EL (cell line): ENCODE measurements around the gene ZNF681.
"Not testable (repeated sequence)": the region's sequence is repeated elsewhere in the genome, so short reads cannot be mapped to it uniquely, and the experiment has no call there.

Experiments used
- DNase-seq: peaks from one replicate; pipeline ENCODE4 v3.0.0-alpha.2; 2016

ZNF681 gene

DNA sequence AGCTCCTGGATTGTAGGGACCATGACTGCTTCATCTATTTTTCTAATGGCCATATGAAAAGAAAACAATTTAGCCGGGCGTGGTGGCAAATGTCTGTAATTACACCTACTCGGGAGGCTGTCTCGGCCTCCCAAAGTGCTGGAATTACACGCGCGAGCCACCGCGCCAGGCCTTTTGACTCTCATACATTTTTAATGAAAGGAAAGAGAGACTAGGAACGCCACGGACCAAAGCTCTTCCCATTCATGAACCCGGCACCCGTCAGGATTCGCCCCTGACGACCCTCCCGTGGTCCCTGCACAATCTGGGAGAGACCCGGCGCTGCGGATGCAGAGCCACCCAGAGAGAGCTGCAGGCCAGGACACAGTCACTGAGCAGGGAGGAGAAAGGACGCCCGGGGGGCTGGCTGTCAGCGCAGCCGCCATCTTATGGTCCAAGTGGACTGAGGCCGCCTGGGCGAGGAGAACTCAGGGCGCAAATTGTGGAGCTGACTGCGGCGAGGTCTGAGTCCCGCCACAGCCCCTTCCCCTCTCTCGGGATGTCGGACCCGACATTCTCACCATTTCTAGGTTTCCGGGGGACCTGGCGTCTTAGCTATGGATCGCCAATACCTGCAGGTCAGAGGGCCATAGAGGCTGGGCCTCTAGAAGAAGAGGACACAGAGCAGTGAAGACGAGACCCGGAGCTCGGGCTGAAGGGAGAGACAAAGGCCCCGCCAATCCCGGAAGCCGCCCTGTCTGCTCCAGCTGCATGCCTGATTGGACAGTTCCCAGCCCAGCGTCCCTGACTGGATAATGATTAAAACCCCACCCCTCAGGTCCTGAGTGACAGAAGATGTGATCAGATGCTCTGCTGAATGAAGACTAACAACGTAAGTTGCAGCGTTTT lies at the start of gene ZNF681:
Gene ZNF681 (minus strand): TSS at position 705 of the 888 bp plus-strand sequence. CDS start 142 bp downstream, at position 563.
- DNase-seq, result peak; percentile 88

- DNase-seq, result no peak
Observed at GRCh38 chr19:23804676-23805075, 46.0 kb upstream of the ZNF681 start.

DNA sequence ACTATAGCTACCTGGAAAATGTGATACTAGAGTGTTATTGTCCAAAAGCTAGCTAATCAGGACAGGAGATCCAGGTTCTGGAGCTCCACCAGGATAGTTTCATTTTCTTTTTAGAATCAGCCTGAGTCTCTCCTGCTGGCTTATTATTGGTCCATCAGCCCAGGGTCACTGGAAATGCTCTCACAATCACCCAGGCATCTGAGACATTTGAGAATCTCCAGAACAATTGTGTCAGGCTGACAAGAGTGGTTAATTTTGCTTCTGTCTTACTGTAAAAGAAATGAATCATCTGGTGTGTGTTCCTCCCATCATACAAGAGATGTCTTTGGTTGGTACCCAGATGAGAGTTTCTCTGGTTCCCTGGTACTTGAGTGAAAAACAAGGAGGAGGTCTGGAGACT lies 43.6 kb upstream of the ZNF681 start:
- peak; percentile 42 for DNase-seq

- DNase-seq, result no peak
Observed at GRCh38 chr19:23801803-23802202, 43.1 kb upstream of the ZNF681 start.

- DNase-seq, result no peak
Observed at GRCh38 chr19:23800868-23801267, 42.2 kb upstream of the ZNF681 start.

DNA sequence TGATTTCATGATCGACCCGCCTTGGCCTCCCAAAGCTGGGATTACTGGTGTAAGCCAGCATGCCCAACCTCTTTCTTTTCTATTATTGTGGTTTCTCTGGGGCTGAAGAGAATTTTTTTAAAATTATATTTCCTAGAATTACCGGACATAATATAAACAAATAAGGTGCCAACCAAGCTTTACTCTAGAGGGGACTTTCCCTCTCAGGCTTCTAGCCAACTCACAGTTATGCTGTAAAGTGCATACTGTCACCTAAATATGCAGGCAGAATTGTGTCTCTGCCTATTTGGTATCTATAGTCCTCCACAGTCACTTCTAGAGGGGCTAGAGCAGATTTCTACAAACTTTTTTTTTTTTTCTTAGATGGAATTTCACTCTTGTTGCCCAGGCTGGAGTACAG lies 41.6 kb upstream of the ZNF681 start:
- DNase-seq, result no peak

DNA sequence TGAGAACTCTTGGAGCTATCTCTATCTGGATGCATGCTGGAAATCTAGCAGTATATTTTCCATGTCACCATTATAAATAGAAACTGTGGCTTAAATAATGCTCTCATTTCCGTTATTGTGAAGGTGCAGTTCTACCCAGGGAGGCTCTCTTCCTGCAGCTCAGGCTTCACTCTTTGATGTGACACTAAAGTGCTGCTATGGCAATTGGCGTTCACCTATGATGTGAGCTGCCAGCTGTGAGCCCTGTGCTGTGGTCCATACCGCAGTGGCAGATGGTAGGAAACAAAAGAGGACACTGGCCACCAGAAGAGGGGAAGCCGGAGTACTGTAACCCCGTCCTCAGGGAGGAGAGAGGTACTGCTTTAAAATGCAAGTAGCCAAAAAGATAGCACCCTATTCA lies 40.6 kb upstream of the ZNF681 start:
- no peak for DNase-seq

GRCh38 chr19:23795462-23795861 lies 36.8 kb upstream of the ZNF681 start:
- DNase-seq, result no peak

- DNase-seq, result no peak
Observed at GRCh38 chr19:23792784-23793183, 34.1 kb upstream of the ZNF681 start.

DNA sequence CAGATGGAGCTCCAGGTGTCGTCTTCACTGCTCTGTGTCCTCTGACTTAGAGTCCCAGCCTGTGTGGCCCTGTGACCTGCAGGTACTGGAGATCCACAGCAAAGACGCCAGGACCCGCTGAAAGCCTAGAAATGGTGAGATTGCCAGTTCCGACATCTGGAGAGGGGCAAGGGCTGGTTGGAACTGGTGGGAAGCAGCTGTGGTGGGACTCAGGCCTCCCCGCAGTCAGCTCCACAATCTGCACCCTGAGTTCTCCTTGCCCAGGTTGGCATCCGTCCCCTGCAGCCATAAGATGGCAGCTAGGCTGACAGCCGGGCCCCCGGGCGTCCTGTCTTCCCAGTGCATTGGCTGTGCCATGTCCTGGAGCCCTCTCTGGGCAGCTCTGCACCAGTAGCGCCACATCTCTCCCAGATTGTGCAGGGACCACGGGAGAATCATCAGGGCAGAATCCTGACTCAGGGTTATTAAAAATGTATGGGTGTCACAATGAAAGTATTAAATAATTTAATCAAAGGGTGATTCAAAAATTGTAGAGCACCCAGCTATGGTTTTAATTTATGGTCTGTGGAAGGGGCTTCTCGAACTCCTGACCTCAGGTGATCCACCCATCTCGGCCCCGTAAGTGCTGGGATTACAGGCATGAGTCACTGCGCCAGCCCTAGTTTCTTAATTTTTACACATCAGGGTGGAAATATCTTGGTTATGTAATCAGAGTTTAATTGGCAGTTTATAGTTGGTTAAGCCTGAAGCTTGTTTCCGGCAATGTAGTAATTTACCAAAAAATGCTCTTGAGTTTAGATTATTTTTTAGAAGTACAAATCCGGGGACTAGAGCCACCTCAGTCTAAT lies 32.2 kb upstream of the ZNF681 start:
- no peak for DNase-seq

- no peak for DNase-seq
Observed at GRCh38 chr19:23789246-23789645, 30.6 kb upstream of the ZNF681 start.

- no peak for DNase-seq
Observed at GRCh38 chr19:23788411-23788810, 29.7 kb upstream of the ZNF681 start.

DNA sequence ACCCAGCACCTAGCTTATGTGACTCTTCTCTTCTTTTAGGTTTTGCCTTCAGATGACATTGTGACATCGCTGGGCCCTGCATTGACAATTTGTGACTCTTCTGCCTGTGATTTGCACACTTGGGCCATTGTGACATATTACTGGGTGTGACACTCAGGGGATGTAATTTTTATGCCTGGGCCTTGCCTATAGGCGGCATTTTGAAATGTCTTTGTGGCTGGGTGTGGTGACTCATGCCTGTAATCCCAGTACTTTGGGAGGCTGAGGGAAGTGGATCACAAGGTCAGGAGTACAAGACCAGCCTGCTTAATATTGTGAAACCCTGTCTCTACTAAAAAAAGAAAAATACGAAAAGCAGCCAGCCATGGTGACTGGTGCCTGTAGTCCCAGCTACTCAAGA lies 28.4 kb upstream of the ZNF681 start:
- peak; percentile 74 for DNase-seq

DNA sequence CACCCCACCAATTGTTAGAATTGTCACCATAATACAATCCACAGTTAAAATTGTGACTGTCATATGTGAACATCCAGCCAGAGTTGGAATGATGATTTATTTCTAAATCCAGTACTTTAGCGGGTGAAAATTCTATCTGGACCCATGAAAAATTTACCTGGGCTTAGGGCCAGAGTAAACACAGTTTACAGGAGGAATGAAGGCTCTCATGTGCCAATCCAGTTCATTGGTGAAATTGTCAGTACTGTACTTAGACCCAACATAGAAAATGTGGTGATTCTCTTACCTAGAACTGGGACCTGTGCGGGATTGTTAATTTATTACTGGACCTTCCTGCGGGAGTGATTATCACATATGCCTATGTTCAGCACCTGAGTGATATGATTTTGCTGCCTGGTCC lies 27.3 kb upstream of the ZNF681 start:
- no peak for DNase-seq

- DNase-seq, result no peak
Observed at GRCh38 chr19:23784274-23784673, 25.6 kb upstream of the ZNF681 start.

DNA sequence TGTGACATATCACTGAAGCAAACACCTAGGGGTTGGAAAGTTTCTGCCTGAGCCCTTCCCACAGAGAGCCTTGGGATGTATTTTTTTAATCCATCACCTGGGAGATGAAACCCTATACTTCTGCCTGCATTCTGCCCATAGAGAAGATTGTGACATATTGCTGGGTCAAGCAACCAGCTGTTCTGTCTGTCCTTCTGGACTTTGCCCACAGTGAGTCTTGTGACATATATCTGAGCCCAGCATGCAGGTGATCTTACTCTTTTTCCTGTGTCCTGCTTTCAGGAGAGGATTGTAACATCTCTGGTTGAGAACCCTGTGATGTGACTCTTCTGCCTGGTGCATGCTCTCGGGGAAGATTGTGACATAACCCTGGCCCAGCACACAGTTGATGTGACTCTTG lies 24.9 kb upstream of the ZNF681 start:
- no peak for DNase-seq

GRCh38 chr19:23779645-23780044 lies 21.0 kb upstream of the ZNF681 start:
- no peak for DNase-seq

GRCh38 chr19:23778566-23778965 lies 19.9 kb upstream of the ZNF681 start:
- no peak for DNase-seq

- DNase-seq, result not testable (repeated sequence)
Observed at GRCh38 chr19:23778036-23778435, 19.3 kb upstream of the ZNF681 start.

GRCh38 chr19:23777216-23777615 lies 18.5 kb upstream of the ZNF681 start:
- no peak for DNase-seq

GRCh38 chr19:23776507-23777205 lies 18.0 kb upstream of the ZNF681 start:
- no peak for DNase-seq

DNA sequence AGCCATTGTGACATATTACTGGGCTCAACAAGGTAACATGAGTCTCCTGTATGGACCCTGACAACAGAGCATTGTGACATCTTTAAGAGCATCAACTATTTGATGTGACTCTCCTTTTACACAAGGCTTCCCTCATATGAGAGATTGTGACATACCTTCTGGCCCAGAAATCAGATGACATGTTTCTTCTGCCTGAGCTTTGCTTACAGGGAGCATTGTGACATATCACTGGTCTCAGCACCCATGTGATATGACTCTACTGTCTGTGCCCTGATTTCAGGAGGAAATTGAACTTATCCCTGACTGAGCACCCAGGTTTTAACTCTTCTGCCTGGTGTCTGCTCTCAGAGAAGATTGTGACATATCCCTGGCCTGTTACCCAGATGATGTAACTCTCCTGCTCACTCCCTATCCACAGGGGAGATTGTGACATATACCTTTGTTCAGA lies 15.9 kb upstream of the ZNF681 start:
- DNase-seq, result no peak

- no peak for DNase-seq
Observed at GRCh38 chr19:23774106-23774505, 15.4 kb upstream of the ZNF681 start.
